Right lobe of liver (tissue), 6 donors: ENCODE data around the gene TRIP10. TPM values are rescaled to one million over a fixed set of nuclear protein-coding genes. Genes with fewer than 3 reads are reported as not detected.
A peak's percentile ranks its signal among the peaks of the same experiment; 100 is the strongest.

Experiments used
- ATAC-seq, 4 donors: fragments of 200-7000 bp; cut with Tn5 transposase; one replicate each; pipeline ENCODE4 v1.9.1; 2020; ENCODE audit warnings: mild to moderate bottlenecking in 4 of 4, moderate library complexity in 4 of 4
- DNase-seq, 3 donors: peaks; one replicate each; pipeline ENCODE4 v3.0.0-alpha.2; 2020
- H3K27ac ChIP-seq, 3 donors: fragments of 200-600 bp; one replicate each; pipeline ENCODE4 v1.8.0; 2022
- H3K27me3 ChIP-seq, 2 donors: fragments of 200-600 bp; one replicate each; pipeline ENCODE4 v1.8.0; 2022
- H3K36me3 ChIP-seq, 4 donors: fragments of 200-600 bp; sonication (generic) in 1 of 4; one replicate each; pipeline versions ENCODE4 v1.5.1 to v1.8.0; 2017 to 2022; ENCODE audit warnings: control low read depth in 1 of 4
- H3K4me1 ChIP-seq, 4 donors: fragments of 200-600 bp; sonication (generic) in 1 of 4; one replicate each; pipeline versions ENCODE4 v1.5.1 to v1.8.0; 2017 to 2022; ENCODE audit warnings: control low read depth in 1 of 4
- H3K4me3 ChIP-seq, 3 donors: fragments of 200-600 bp; one replicate each; pipeline ENCODE4 v1.8.0; 2022
- H3K9me3 ChIP-seq, 4 donors: fragments of 200-600 bp; sonication (generic) in 1 of 4; one replicate each; pipeline versions ENCODE4 v1.5.1 to v1.8.0; 2017 to 2022; ENCODE audit warnings: control low read depth in 1 of 4
- POLR2A ChIP-seq: fragments of 450-650 bp; IDR thresholded peaks from one replicate; pipeline ENCODE4 v1.6.1; 2017; ENCODE audit warnings: antibody characterized with exemption, mild to moderate bottlenecking
- WGBS: methylation state at CpG from one replicate; pipeline ENCODE4 v1.1.6; 2018; ENCODE audit warnings: low coverage, low lambda C conversion rate; ENCODE audit not compliant: insufficient coverage; ENCODE audit errors: missing lambda C conversion rate; 5-methylcytosine and 5-hydroxymethylcytosine counted together
- intact Hi-C, 2 donors: fragments of 100-400 bp; cut with DNase I; formaldehyde crosslinking; loops; one replicate each; pipeline versions ENCODE4 v1.11.2 to v1.14.1; 2022
- total RNA-seq, 6 experiments: library from RNA; depleted of rRNA in 2 of 6; stranded (reverse); fragments of >200 nt in 2 of 6; fragmentation: NEBNext Ultra II Directional in 3 of 6; extraction: Animal tissue kit (Norgen Biotek cat#: 25700) in 3 of 6; gene quantifications; one replicate each; pipeline versions ENCODE4 v1.1.0 to v1.2.4, GENCODE V29; 2016 to 2023
- TF ChIP-seq, protein P1 (sequence below), 4 donors: fragments of 200-600 bp in 3 of 4; fragments of 450-650 bp in 1 of 4; IDR thresholded peaks; one replicate each; pipeline versions ENCODE4 v1.5.1 to v1.8.0; 2016 to 2022; ENCODE audit warnings: antibody characterized with exemption in 4 of 4, mild to moderate bottlenecking in 2 of 4
- donor health status: DM: no; HTN: yes; CAD: no.
- donor health status: DM: no; HTN: no; CAD: no.
- donor health status: DM: no; HTN: no; CAD: no.
- donor health status: DM: no; HTN: yes; CAD: no.
- donor health status: DM: no; HTN: yes; CAD: no.

TRIP10 gene
- total RNA-seq, 6 experiments from 2014 or later: 7.5 to 14.9 (median 9.3) TPM

DNA sequence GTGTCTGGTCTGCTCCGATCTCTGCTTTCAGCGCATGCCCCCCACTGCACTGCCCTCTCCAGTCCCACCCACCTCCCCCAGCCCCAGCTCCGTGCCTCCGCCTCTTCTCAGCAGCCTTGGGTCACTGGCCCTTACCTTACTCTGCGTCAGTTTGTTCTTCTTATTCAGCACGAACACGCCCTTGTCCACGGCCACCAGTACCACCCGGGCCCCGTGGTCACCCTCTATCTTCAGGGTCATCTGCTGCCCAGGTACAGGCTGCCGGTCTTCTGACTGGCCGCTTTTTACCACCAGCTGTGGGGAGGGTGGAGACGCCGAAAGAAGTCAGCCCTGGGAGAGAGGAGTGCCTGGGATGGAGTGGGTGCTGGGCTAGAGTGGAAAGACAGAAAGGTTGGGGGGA is 29.9 kb upstream of the TRIP10 start:
- H3K4me1 ChIP-seq: peaks cover 0 to 20% (median 4%) of the 10 kb centered on the region in 4 donors
- H3K4me3 ChIP-seq: no peak overlapping the region
- DNase-seq (peak in 2 of 3 donors; percentile 23 to 52), ATAC-seq (no peak)
- no peak overlapping the region for H3K27ac ChIP-seq
- 37% methylated on average over 14 of the region's 14 CpGs for WGBS
- peaks cover 8 to 84% (median 53%) of the 10 kb centered on the region in 4 donors for H3K36me3 ChIP-seq
- H3K27me3 ChIP-seq: no peaks in the 10 kb centered on the region
- intact Hi-C loops: no loop called here
- TF ChIP-seq, protein P1, sequence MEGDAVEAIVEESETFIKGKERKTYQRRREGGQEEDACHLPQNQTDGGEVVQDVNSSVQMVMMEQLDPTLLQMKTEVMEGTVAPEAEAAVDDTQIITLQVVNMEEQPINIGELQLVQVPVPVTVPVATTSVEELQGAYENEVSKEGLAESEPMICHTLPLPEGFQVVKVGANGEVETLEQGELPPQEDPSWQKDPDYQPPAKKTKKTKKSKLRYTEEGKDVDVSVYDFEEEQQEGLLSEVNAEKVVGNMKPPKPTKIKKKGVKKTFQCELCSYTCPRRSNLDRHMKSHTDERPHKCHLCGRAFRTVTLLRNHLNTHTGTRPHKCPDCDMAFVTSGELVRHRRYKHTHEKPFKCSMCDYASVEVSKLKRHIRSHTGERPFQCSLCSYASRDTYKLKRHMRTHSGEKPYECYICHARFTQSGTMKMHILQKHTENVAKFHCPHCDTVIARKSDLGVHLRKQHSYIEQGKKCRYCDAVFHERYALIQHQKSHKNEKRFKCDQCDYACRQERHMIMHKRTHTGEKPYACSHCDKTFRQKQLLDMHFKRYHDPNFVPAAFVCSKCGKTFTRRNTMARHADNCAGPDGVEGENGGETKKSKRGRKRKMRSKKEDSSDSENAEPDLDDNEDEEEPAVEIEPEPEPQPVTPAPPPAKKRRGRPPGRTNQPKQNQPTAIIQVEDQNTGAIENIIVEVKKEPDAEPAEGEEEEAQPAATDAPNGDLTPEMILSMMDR (IDR thresholded peaks at IDR 0.05): no peak
- no peaks in the 10 kb centered on the region for H3K9me3 ChIP-seq

DNA sequence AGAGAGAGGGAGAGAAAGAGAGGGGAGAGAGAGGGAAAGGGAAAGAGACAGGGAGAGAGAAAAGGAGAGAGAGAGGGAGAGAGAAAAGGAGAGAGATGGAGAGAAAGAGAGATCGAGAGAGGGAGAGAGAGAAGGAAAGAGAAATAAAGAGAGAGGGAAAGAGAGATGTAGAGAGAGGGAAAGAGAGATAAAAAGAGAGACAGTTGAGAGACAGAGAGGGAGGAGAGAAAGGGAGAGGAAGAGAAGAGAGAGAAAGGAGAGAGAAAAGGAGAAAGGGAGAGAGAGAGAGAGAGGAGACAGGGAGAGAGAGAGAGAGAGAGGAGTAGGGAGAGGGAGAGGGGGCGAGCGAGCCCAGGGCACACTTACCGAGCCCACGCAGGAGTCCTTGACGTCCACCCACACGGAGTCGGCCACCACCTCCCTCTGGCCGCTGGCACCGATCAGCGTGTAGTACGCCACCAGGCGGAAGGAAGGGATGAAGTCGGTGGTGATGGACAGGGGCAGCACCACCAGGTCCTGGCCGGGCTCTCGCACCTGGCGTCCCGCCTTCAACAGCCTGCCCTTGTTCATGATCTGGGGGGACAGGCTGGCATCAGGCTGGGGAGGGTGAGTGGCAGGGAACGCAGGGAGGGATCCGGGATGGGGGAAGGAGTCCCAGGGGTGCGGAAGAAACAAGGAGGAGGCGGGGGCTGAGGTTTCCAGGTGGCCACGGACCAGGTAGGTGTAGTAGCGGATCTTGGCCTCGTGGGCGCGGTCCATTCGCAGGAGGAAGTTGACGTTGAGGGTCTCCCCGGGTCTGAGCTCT is 29.0 kb upstream of the TRIP10 start:
- intact Hi-C loops: no loop called here
- H3K4me3 ChIP-seq: peak overlapping the region in 1 of 3 donors; percentile 10
- no peaks in the 10 kb centered on the region for H3K9me3 ChIP-seq
- WGBS: 43% methylated on average over 10 of the region's 30 CpGs
- peak in 2 of 3 donors; percentile 39 to 63 for DNase-seq
- TF ChIP-seq POLR2A: peak; percentile 21
- TF ChIP-seq, protein P1 (IDR thresholded peaks at IDR 0.05): no peak
- no peaks in the 10 kb centered on the region for H3K27me3 ChIP-seq
- H3K36me3 ChIP-seq: peaks cover 8 to 76% (median 48%) of the 10 kb centered on the region in 4 donors
- peaks cover 0 to 20% (median 4%) of the 10 kb centered on the region in 4 donors for H3K4me1 ChIP-seq
- ATAC-seq: no peak
- H3K27ac ChIP-seq: peak overlapping the region in 1 of 3 donors; percentile 13

DNA sequence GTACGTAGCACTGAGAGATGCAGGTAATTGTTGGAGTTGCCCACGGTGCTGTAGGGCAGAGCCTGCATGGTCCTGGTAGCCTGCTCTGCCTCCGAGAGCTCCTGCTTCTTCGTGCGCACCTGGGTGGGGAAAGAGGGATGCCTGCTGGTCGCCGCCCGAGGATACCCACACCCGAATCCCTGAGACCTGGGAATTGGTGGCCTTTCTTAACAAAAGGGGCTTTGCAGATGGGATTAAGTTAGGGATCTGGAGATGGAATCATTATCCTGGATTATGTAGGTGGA is 28.5 kb upstream of the TRIP10 start:
- TF ChIP-seq, protein P1 (IDR thresholded peaks at IDR 0.05): no peak
- TF ChIP-seq POLR2A: no peak
- peaks cover 0 to 20% (median 4%) of the 10 kb centered on the region in 4 donors for H3K4me1 ChIP-seq
- intact Hi-C loops: no loop called here
- DNase-seq: no peak
- H3K9me3 ChIP-seq: no peaks in the 10 kb centered on the region
- H3K4me3 ChIP-seq: peak overlapping the region in 1 of 3 donors; percentile 10
- H3K27me3 ChIP-seq: no peaks in the 10 kb centered on the region
- no peak overlapping the region for H3K27ac ChIP-seq
- 33% methylated on average over 1 of the region's 9 CpGs for WGBS
- ATAC-seq: no peak
- H3K36me3 ChIP-seq: peaks cover 8 to 74% (median 47%) of the 10 kb centered on the region in 4 donors

DNA sequence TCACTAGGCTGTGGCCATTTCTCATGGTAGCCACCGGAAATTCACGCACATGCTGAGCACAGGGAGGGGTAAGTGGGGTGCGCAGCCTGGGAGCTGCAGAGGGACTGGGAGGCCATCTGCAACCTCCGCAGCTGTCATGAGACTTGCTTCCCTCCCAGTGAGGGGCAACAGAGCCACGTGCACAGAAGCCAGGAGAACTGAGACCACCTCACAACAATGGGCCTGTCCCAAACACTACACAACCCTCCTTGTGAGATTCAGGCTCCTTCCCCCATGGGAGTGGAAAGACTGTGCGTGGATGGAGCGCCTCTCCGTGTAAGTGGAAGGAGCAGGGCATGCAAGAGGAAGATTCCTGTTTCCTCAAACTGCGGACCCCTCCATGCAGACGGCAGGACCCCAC is 27.9 kb upstream of the TRIP10 start:
- Histone ChIP-seq H3K9me3 (no peaks in the 10 kb centered on the region), H3K4me3 (peak overlapping the region in 2 of 3 donors; percentile 7 to 12), H3K4me1 (peaks cover 0 to 21% (median 4%) of the 10 kb centered on the region in 4 donors), H3K27me3 (no peaks in the 10 kb centered on the region), H3K27ac (no peak overlapping the region), H3K36me3 (peaks cover 8 to 76% (median 48%) of the 10 kb centered on the region in 4 donors)
- no peak for ATAC-seq
- peak in 2 of 3 donors; percentile 17 to 27 for DNase-seq
- 0% methylated on average over 1 of the region's 10 CpGs for WGBS
- no peak for TF ChIP-seq POLR2A
- TF ChIP-seq, protein P1 (IDR thresholded peaks at IDR 0.05): no peak
- intact Hi-C loops: no loop called here
